CD4-positive, alpha-beta memory T cell (primary cell): Measurements from ENCODE around the gene CKS1B. TPM values are rescaled to one million over a fixed set of nuclear protein-coding genes. Genes with fewer than 3 reads are reported as not detected.

Experiments
- CTCF ChIA-PET: fragments of 350-600 bp; sonication (Branson Sonifier 250); formaldehyde crosslinking; loops from one replicate; lab custom pipeline; 2021; ENCODE audit warnings: inconsistent platforms; ENCODE audit not compliant: partially characterized antibody; lab: Charles Lee
- POLR2A ChIA-PET: fragments of 350-600 bp; sonication (Branson Sonifier 250); formaldehyde crosslinking; loops from one replicate; lab custom pipeline; 2021; ENCODE audit not compliant: partially characterized antibody; lab: Charles Lee
- DNase-seq, 5 donors: peaks; one replicate each; pipeline versions ENCODE4 v3.0.0 to v3.0.0-alpha.2; 2020 to 2022; ENCODE audit warnings: mixed read lengths in 1 of 5
- H3K27ac ChIP-seq: one replicate; pipeline ENCODE4 v1.7.0; 2013; ENCODE audit warnings: low read depth, low read length
- H3K27me3 ChIP-seq: 2 replicates; pipeline ENCODE4 v1.7.0; 2013; ENCODE audit warnings: mild to moderate bottlenecking, low read length, moderate library complexity; ENCODE audit not compliant: insufficient read depth
- H3K36me3 ChIP-seq: 2 replicates; pipeline ENCODE4 v1.7.0; 2013; ENCODE audit warnings: mild to moderate bottlenecking, low read length, moderate library complexity; ENCODE audit not compliant: insufficient read depth
- H3K4me1 ChIP-seq: 2 replicates; pipeline ENCODE4 v1.7.0; 2013; ENCODE audit warnings: mild to moderate bottlenecking, low read length, moderate library complexity; ENCODE audit not compliant: insufficient read depth
- H3K4me3 ChIP-seq, 2 donors: one replicate each; pipeline ENCODE4 v1.7.0; 2013; ENCODE audit warnings: low read length in 2 of 2, mild to moderate bottlenecking in 1 of 2
- H3K9me3 ChIP-seq, 2 donors: one replicate each; pipeline ENCODE4 v1.7.0; 2013; ENCODE audit warnings: low read length in 2 of 2, control low read depth in 1 of 2; ENCODE audit not compliant: control insufficient read depth in 1 of 2
- H3K27ac Mint-ChIP-seq, 7 donors: one replicate each; pipeline ENCODE4 v1.8.0; 2020 to 2021; ENCODE audit warnings: mixed read lengths in 7 of 7, mild to moderate bottlenecking in 6 of 7, inconsistent platforms in 3 of 7, moderate library complexity in 3 of 7
- H3K27me3 Mint-ChIP-seq, 2 donors: one replicate each; pipeline ENCODE4 v1.8.0; 2020 to 2021; ENCODE audit warnings: mixed read lengths in 2 of 2
- H3K36me3 Mint-ChIP-seq, 2 donors: one replicate each; pipeline ENCODE4 v1.8.0; 2020 to 2021; ENCODE audit warnings: mixed read lengths in 2 of 2, inconsistent platforms in 1 of 2, mild to moderate bottlenecking in 1 of 2
- H3K4me1 Mint-ChIP-seq, 4 donors: one replicate each; pipeline ENCODE4 v1.8.0; 2020 to 2021; ENCODE audit warnings: mixed read lengths in 4 of 4, mild to moderate bottlenecking in 1 of 4
- H3K4me3 Mint-ChIP-seq, 8 donors: one replicate each; pipeline ENCODE4 v1.8.0; 2020 to 2021; ENCODE audit warnings: mixed read lengths in 8 of 8, mild to moderate bottlenecking in 7 of 8, moderate library complexity in 6 of 8, inconsistent platforms in 3 of 8
- H3K9me3 Mint-ChIP-seq, 8 donors: one replicate each; pipeline ENCODE4 v1.8.0; 2020 to 2021; ENCODE audit warnings: mixed read lengths in 8 of 8, mild to moderate bottlenecking in 5 of 8, inconsistent platforms in 3 of 8, moderate library complexity in 1 of 8
- intact Hi-C: fragments of 100-400 bp; cut with micrococcal nuclease; formaldehyde crosslinking; loops from one replicate; pipeline ENCODE4 v1.15.1; 2023
- polyA plus RNA-seq, 2 donors: library from polyadenylated mRNA; unstranded; fragments of 300-500 nt; fragmentation: Illumina TruSeq; gene quantifications; one replicate each; pipeline ENCODE4 v1.2.3, GENCODE V29; 2021
- total RNA-seq, 2 experiments: library from RNA; stranded (reverse); gene quantifications; one replicate each; pipeline ENCODE4 v1.2.3, GENCODE V29; 2021

The CKS1B gene
- total and polyA plus RNA-seq, 4 experiments from 2014 or later: 12.2 to 67.9 (median 31.6) TPM

DNA sequence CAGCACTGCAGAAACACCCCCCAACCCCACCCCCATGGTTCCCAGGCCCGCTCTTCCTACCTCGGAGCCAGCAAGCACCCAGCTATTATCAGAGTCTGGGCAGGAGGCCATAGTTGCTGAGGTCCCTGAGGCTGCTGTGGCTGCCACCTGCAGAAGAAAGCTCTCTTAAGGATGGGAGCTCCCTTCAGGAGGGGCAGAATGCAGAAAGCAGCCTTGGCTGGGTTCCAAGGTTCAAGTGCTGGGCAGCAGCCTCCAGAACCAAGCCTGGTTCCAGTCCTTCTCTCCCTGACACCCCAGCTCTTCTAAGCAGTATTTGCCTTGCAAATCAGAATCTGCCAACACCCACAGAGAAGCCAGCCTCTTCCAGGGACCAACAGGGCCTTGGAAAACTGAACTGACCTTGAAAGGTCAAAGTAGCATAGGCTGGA, 20.9 kb upstream of the CKS1B start:
- Mint-ChIP-seq H3K27ac (peak overlapping the region; percentile 98 to 100 (median 100)), H3K36me3 (peaks cover 39 to 60% of the 10 kb centered on the region in 2 donors), H3K27me3 (no peaks in the 10 kb centered on the region), H3K4me3 (peak overlapping the region; percentile 94 to 100 (median 98)), H3K9me3 (peaks cover 0 to 3% (median 0%) of the 10 kb centered on the region in 8 donors), H3K4me1 (peaks cover 48 to 91% (median 81%) of the 10 kb centered on the region in 4 donors)
- ChIA-PET CTCF (interaction anchor here (4.8 to 6.8 kb wide), 3 partner anchors 16 to 63 kb away, joined by 30 to 70 read pairs (median 65); partner anchors contain the start of gene PMVK), POLR2A (interaction anchor here (1.5 to 41.7 kb wide), 5 partner anchors 12 to 348 kb away, joined by 3 to 1543 read pairs (median 58); partner anchors contain the start of genes CKS1B, FLAD1, LENEP and SHC1)
- peak in 1 of 5 donors; percentile 40 for DNase-seq
- no peaks in the 10 kb centered on the region for H3K27me3 ChIP-seq
- H3K4me3 ChIP-seq: peak overlapping the region; percentile 80 to 90
- no peaks in the 10 kb centered on the region for H3K9me3 ChIP-seq
- peaks cover 73% of the 10 kb centered on the region for H3K4me1 ChIP-seq
- intact Hi-C loops: loop anchor here (2.0 kb wide), 1 partner anchor 395 kb away; the partner anchor contains the start of gene UBE2Q1
- peaks cover 26% of the 10 kb centered on the region for H3K36me3 ChIP-seq
- peak overlapping the region; percentile 100 for H3K27ac ChIP-seq

DNA sequence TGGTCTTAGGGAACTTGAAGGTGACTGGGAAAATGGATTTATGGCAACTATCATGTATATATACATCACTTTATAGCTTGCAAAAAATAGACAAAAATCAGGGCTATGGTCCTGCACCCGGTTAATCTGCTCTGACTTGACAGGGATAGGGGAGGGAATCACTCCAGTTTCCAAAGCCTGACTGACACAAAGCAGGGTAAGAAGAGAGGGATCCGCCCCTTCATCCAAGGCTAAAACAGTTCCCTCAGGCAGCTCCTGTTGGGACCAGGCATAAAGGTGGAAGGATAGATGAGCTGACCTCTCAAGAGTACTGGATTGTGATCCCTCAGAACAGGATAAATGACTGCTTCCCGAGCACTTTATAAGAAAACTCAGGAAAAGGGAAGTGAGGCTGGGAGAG, 19.9 kb upstream of the CKS1B start:
- ChIA-PET POLR2A (interaction anchor here (0.7 to 41.7 kb wide), 16 partner anchors 11 to 987 kb away, joined by 3 to 1543 read pairs (median 5); partner anchors contain the start of genes ADAM15, ADAR, CKS1B and CREB3L4), CTCF (interaction anchor here (1.1 to 6.8 kb wide), 11 partner anchors 17 to 395 kb away, joined by 4 to 70 read pairs (median 9); partner anchors contain the start of genes ADAM15, CKS1B, KRTCAP2 and PMVK)
- peaks cover 29% of the 10 kb centered on the region for H3K36me3 ChIP-seq
- H3K27me3 Mint-ChIP-seq: no peaks in the 10 kb centered on the region
- peaks cover 70% of the 10 kb centered on the region for H3K4me1 ChIP-seq
- H3K27me3 ChIP-seq: no peaks in the 10 kb centered on the region
- peak overlapping the region; percentile 94 to 100 (median 98) for H3K4me3 Mint-ChIP-seq
- peaks cover 31 to 52% of the 10 kb centered on the region in 2 donors for H3K36me3 Mint-ChIP-seq
- peak in 1 of 5 donors; percentile 41 for DNase-seq
- H3K9me3 ChIP-seq: no peaks in the 10 kb centered on the region
- peak overlapping the region; percentile 100 for H3K27ac ChIP-seq
- peaks cover 43 to 83% (median 74%) of the 10 kb centered on the region in 4 donors for H3K4me1 Mint-ChIP-seq
- peak overlapping the region; percentile 80 to 90 for H3K4me3 ChIP-seq
- H3K27ac Mint-ChIP-seq: peak overlapping the region; percentile 98 to 100 (median 100)
- peaks cover 0 to 3% (median 0%) of the 10 kb centered on the region in 8 donors for H3K9me3 Mint-ChIP-seq
- intact Hi-C loops: loop anchor here (2.0 kb wide), 1 partner anchor 396 kb away; the partner anchor contains the start of gene UBE2Q1

DNA sequence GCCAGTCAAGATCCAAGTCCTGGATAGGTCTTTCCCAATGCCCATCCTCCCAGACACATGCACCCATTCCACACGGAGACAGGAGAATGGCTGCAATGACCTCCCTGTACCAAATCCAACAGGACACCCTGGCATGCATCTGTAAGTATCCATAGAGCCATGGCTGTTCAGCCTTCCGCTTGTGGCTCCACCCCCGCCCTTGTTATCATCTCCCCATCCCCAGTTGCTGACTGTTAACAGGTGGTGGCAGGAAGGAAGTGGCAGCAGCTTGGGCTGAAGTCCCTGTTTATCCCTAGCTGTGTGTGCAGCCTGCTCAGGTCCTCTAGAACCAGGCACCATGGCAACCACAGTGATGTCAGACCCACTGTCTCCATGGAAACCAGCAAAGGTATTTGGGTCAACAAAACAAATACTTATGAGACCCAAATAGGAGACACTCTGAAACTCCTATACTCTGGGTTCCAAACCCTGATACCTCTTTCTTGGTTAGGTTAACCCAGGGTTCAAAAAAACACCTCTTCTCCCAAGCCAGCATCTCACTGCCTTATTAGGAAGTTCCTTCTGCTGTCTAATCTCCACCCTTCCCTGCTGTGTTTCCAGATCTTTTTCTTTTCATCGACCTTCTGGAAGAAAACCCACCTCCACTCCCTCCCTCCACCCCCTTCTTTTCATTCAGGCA, 19.3 kb upstream of the CKS1B start:
- H3K27me3 Mint-ChIP-seq: no peaks in the 10 kb centered on the region
- Histone ChIP-seq H3K4me3 (peak overlapping the region; percentile 80 to 90), H3K4me1 (peaks cover 75% of the 10 kb centered on the region), H3K36me3 (peaks cover 29% of the 10 kb centered on the region), H3K27me3 (no peaks in the 10 kb centered on the region), H3K27ac (peak overlapping the region; percentile 100), H3K9me3 (no peaks in the 10 kb centered on the region)
- intact Hi-C loops: loop anchor here (1.0 to 2.0 kb wide), 6 partner anchors 18 to 396 kb away; partner anchors contain the start of genes CKS1B, UBE2Q1 and ZBTB7B
- DNase-seq: peak; percentile 96 to 100 (median 98)
- peaks cover 43 to 87% (median 76%) of the 10 kb centered on the region in 4 donors for H3K4me1 Mint-ChIP-seq
- peak overlapping the region; percentile 94 to 100 (median 98) for H3K4me3 Mint-ChIP-seq
- peak overlapping the region; percentile 98 to 100 (median 100) for H3K27ac Mint-ChIP-seq
- H3K9me3 Mint-ChIP-seq: peaks cover 0 to 3% (median 0%) of the 10 kb centered on the region in 8 donors
- CTCF ChIA-PET: interaction anchor here (0.9 to 6.8 kb wide), 20 partner anchors 9 to 395 kb away, joined by 3 to 70 read pairs (median 4); partner anchors contain the start of genes ADAM15, CKS1B, FLAD1 and KRTCAP2
- POLR2A ChIA-PET: interaction anchor here (0.7 to 41.7 kb wide), 24 partner anchors 10 to 988 kb away, joined by 3 to 1543 read pairs (median 4); partner anchors contain the start of genes ADAM15, ADAR, CKS1B and CREB3L4
- peaks cover 30 to 52% of the 10 kb centered on the region in 2 donors for H3K36me3 Mint-ChIP-seq

DNA sequence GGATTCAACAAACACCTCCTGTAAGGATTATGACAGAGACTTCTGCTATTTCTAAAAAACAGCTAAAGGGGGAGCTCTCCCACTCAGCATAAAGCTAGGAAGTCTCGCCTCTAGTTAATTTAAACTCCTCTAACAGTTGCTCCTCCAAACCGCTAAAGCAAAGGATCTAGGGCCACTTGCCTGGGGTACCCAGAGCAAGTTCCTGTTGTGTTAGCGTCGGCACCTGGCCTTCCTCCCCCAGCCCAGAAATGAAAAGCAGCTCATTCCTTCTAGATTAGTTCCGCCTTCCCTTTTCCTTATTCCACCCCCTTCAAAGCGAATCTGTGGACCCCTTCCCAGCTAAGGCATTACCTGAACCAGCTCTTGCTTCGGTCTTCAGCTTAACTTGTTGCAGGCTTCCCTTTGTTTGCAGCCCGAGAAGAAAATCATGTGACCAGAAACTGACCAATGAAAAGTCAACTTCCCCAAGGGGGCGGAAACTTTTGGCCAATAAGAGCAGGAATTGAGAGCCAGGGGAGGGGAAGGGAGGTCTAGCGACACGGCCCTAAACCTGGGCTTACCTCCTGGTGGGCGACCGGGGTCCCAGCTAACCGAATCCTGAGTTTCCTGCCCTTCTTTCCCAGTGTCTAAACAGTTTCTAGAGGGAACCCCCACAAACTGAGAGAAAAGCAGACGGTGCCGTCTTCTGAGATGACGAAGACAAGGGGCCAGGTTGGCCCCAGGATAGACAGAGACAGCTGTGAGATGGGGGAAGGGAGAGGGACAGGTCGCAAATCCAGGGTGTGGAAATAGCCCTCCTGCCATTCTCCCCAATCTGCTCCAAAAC, 18.6 kb upstream of the CKS1B start, which contains the start of gene PBXIP1:
Gene PBXIP1, minus strand, starts transcription at position 382 of the 826 bp plus-strand sequence. CDS start 2,378 bp downstream, outside the sequence.
- intact Hi-C loops: loop anchor here (1.0 to 2.0 kb wide), 6 partner anchors 18 to 397 kb away; partner anchors contain the start of genes CKS1B, UBE2Q1 and ZBTB7B
- ChIA-PET CTCF (interaction anchor here (0.9 to 6.8 kb wide), 19 partner anchors 8 to 396 kb away, joined by 3 to 70 read pairs (median 4); partner anchors contain the start of genes ADAM15, CKS1B, FLAD1 and KRTCAP2), POLR2A (interaction anchor here (0.7 to 41.7 kb wide), 21 partner anchors 9 to 989 kb away, joined by 3 to 1543 read pairs (median 5); partner anchors contain the start of genes ADAM15, ADAR, CKS1B and CREB3L4)
- Histone ChIP-seq H3K9me3 (no peaks in the 10 kb centered on the region), H3K4me3 (peak within 1 kb of the TSS; percentile 80 to 90), H3K27ac (peak within 1 kb of the TSS; percentile 100), H3K36me3 (peaks cover 22% of the 10 kb centered on the region), H3K4me1 (peaks cover 75% of the 10 kb centered on the region), H3K27me3 (no peaks in the 10 kb centered on the region)
- Mint-ChIP-seq H3K27me3 (no peaks in the 10 kb centered on the region), H3K36me3 (peaks cover 27 to 50% of the 10 kb centered on the region in 2 donors), H3K4me3 (peak within 1 kb of the TSS; percentile 94 to 100 (median 98)), H3K9me3 (peaks cover 0 to 3% (median 0%) of the 10 kb centered on the region in 8 donors), H3K27ac (peak within 1 kb of the TSS; percentile 98 to 100 (median 100)), H3K4me1 (peaks cover 43 to 87% (median 74%) of the 10 kb centered on the region in 4 donors)
- peak; percentile 92 to 94 (median 92) for DNase-seq

DNA sequence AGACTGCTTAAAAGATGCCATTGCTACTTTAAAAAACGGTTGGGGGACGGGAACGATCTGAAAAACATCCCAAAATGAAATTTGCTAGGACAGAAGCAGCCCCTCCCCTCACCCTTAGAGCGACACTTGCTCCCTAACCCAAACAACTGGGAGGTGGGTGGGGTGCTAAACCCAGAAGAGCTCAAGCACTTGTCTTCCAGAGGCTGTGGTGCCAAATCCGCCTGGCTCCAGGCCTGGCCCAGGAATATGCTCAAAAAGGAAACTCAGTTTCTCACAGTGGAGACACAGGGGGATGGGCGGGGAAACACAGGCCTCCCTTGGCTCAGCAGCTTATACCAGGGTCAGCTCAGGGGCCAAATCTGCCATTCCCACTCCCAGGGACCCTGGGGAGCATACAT, 17.9 kb upstream of the CKS1B start:
- Mint-ChIP-seq H3K9me3 (peaks cover 0 to 3% (median 0%) of the 10 kb centered on the region in 8 donors), H3K36me3 (peaks cover 28 to 52% of the 10 kb centered on the region in 2 donors), H3K4me1 (peaks cover 45 to 84% (median 71%) of the 10 kb centered on the region in 4 donors), H3K4me3 (peak overlapping the region; percentile 94 to 100 (median 98)), H3K27ac (peak overlapping the region; percentile 98 to 100 (median 100)), H3K27me3 (no peaks in the 10 kb centered on the region)
- intact Hi-C loops: no loop called here
- Histone ChIP-seq H3K27ac (peak overlapping the region; percentile 100), H3K9me3 (no peaks in the 10 kb centered on the region), H3K36me3 (peaks cover 15% of the 10 kb centered on the region), H3K4me3 (peak overlapping the region; percentile 38 to 80), H3K4me1 (peaks cover 70% of the 10 kb centered on the region), H3K27me3 (no peaks in the 10 kb centered on the region)
- ChIA-PET POLR2A (interaction anchor here (0.7 to 41.7 kb wide), 11 partner anchors 9 to 398 kb away, joined by 3 to 1543 read pairs (median 8); partner anchors contain the start of genes ADAM15, ADAR, CKS1B and FLAD1), CTCF (interaction anchor here (1.2 to 6.8 kb wide), 10 partner anchors 8 to 129 kb away, joined by 3 to 70 read pairs (median 8); partner anchors contain the start of genes ADAM15, CKS1B and FLAD1)
- DNase-seq: peak in 1 of 5 donors; percentile 47
